K562 (cell line): Measurements from ENCODE around the gene PEX6. TPM values are rescaled to one million over a fixed set of nuclear protein-coding genes. Genes with fewer than 3 reads are reported as not detected.
A peak's percentile ranks its signal among the peaks of the same experiment; 100 is the strongest.

Experiments
- CHD7 ChIP-seq: fragments of 200-600 bp; sonication (generic); IDR thresholded peaks from one replicate; pipeline ENCODE4 v1.6.1; 2012; ENCODE audit warnings: mild to moderate bottlenecking, low read depth, low read length, inconsistent platforms
- EGR1 ChIP-seq: fragments of 450-650 bp; conservative IDR thresholded peaks from 2 replicates; pipeline ENCODE4 v1.6.1; 2017; ENCODE audit warnings: mild to moderate bottlenecking
- HDGF ChIP-seq: fragments of 450-650 bp; IDR thresholded peaks from 2 replicates; pipeline ENCODE4 v1.6.1; 2016
- IRF9 ChIP-seq: fragments of 450-650 bp; IDR thresholded peaks from 2 replicates; pipeline ENCODE4 v1.6.1; 2016; ENCODE audit warnings: missing biosample characterization, missing genetic modification characterization
- JUN ChIP-seq, 2 experiments: sonication (generic) in 1 of 2; formaldehyde crosslinking in 1 of 2; IDR thresholded peaks; 2 replicates each; pipeline versions ENCODE4 v1.6.1 to v1.8.0; 2012 to 2022; ENCODE audit warnings: borderline replicate concordance in 2 of 2, mild to moderate bottlenecking in 2 of 2, improper control_type of control experiment in 1 of 2, low read depth in 1 of 2, low read length in 1 of 2, missing genetic modification reagents in 1 of 2
- NR3C1 ChIP-seq: sonication (generic); formaldehyde crosslinking; IDR thresholded peaks from 2 replicates; pipeline ENCODE4 v1.8.1; 2022; ENCODE audit warnings: missing genetic modification reagents
- NR4A1 ChIP-seq, 2 experiments: fragments of 250-450 bp in 1 of 2; fragments of 450-650 bp in 1 of 2; sonication (Bioruptor Pico) in 1 of 2; IDR thresholded peaks; 2 replicates each; pipeline versions ENCODE4 v1.4.0 to v1.6.1; 2016 to 2020; ENCODE audit warnings: mild to moderate bottlenecking in 2 of 2, missing compliant biosample characterization in 1 of 2, missing genetic modification characterization in 1 of 2, moderate library complexity in 1 of 2
- PHTF2 ChIP-seq: fragments of 250-450 bp; sonication (Bioruptor Pico); IDR thresholded peaks from 2 replicates; pipeline ENCODE4 v1.5.0; 2021; ENCODE audit warnings: mild to moderate bottlenecking
- SMAD3 ChIP-seq: fragments of 450-650 bp; formaldehyde crosslinking; conservative IDR thresholded peaks from 2 replicates; pipeline ENCODE4 v1.4.0; 2020; ENCODE audit warnings: mild to moderate bottlenecking
- SUPT5H ChIP-seq: fragments of 450-650 bp; IDR thresholded peaks from 2 replicates; pipeline ENCODE4 v1.6.1; 2016
- TAF1 ChIP-seq: IDR thresholded peaks from 2 replicates; pipeline ENCODE4 v1.6.1; 2011; ENCODE audit warnings: mild to moderate bottlenecking, low read length, moderate library complexity; ENCODE audit not compliant: insufficient read depth, control insufficient read depth, severe bottlenecking; ENCODE audit errors: extremely low read depth
- YBX1 ChIP-seq: fragments of 450-650 bp; IDR thresholded peaks from 2 replicates; pipeline ENCODE4 v1.7.1; 2016; ENCODE audit warnings: mild to moderate bottlenecking
- ZFP91 ChIP-seq: sonication (generic); formaldehyde crosslinking; IDR thresholded peaks from 2 replicates; pipeline ENCODE4 v1.8.0; 2022; ENCODE audit warnings: mild to moderate bottlenecking, missing genetic modification reagents
- polyA plus RNA-seq, 8 experiments: library from polyadenylated mRNA; depleted of rRNA in 4 of 8; stranded (reverse) in 5 of 8; unstranded in 3 of 8; fragments of >200 nt; fragmentation: Nextera tagmentation in 2 of 8; fragmentation: Illumina TruSeq in 1 of 8; extraction: Ambion mirVana in 2 of 8; extraction: Trizol in 1 of 8; gene quantifications; 2 replicates each; pipeline versions ENCODE4 v1.2.1 to v1.2.3, GENCODE V29; 2011 to 2014; ENCODE audit warnings: inconsistent platforms in 1 of 8, missing spikeins in 1 of 8
- total RNA-seq, 7 experiments: library from RNA; depleted of rRNA in 6 of 7; stranded (reverse); fragments of >200 nt in 6 of 7; fragmentation: Illumina TruSeq in 2 of 7; extraction: Trizol in 2 of 7; gene quantifications; 2 replicates each; pipeline versions ENCODE4 v1.2.1 to v1.2.3, GENCODE V29; 2011 to 2021; ENCODE audit warnings: low replicate concordance in 1 of 7

Gene PEX6
- total and polyA plus RNA-seq, 9 of the 15 experiments (the other 6 are each of a cell fraction or from before 2014, with no cell fraction given) = 0.17 to 20.8 (median 6.9) TPM

- 0 out of 2 replicates have a peak, but pooled peaks have one; percentile 52 for TF ChIP-seq NR4A1 (CRISPR knock-in tag; IDR thresholded peaks at IDR 0.05)
- no peak for TF ChIP-seq NR4A1 (tag; IDR thresholded peaks at IDR 0.05)
- TF ChIP-seq TAF1 = no peak
- TF ChIP-seq SMAD3 (CRISPR knock-in tag) = no peak
- no peak for TF ChIP-seq NR3C1 (CRISPR knock-in tag)
- TF ChIP-seq IRF9 (tag) = no peak
- TF ChIP-seq EGR1 = no peak
- no peak for TF ChIP-seq SUPT5H
- no peak for TF ChIP-seq ZFP91
- TF ChIP-seq PHTF2 (CRISPR knock-in tag) = no peak
- TF ChIP-seq YBX1 = no peak
- TF ChIP-seq CHD7 = no peak
- peak; percentile 94 for TF ChIP-seq JUN (IDR thresholded peaks at IDR 0.05; ENCODE audit: borderline replicate concordance, low read depth, low read length)
- TF ChIP-seq JUN (CRISPR knock-in tag; IDR thresholded peaks at IDR 0.05; ENCODE audit: borderline replicate concordance) = no peak
- 0 out of 2 replicates have a peak, but pooled peaks have one; percentile 67 for TF ChIP-seq HDGF
Observed at GRCh38 chr6:42970871-42971612, 7.9 kb downstream of the PEX6 start (continued).
